Measurements from ENCODE around the gene ABL2. TPM values are rescaled to one million over a fixed set of nuclear protein-coding genes. Genes with fewer than 3 reads are reported as not detected.
"Not testable (repeated sequence)": the region's sequence is repeated elsewhere in the genome, so short reads cannot be mapped to it uniquely, and the experiment has no call there.

Gene ABL2
- polyA plus RNA-seq, 5 donors = 8.0 to 11.2 (median 9.9) TPM

DNA sequence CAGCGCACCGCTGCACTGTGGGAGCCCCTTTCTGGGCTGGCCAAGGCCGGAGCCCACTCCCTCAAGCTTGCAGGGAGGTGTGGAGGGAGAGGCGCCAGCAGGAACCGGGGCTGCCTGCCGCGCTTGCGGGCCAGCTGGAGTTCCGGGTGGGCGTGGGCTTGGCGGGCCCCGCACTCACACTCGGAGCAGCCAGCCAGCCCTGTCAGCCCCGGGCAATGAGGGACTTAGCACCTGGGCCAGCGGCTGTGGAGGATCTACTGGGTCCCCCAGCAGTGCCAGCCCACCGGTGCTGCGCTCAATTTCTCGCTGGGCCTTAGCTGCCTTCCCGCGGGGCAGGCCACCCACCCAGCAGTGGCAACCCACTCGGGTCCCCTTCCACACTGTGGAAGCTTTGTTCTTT lies 90.7 kb downstream of the ABL2 start:
- not testable (repeated sequence) for DNase-seq

DNA sequence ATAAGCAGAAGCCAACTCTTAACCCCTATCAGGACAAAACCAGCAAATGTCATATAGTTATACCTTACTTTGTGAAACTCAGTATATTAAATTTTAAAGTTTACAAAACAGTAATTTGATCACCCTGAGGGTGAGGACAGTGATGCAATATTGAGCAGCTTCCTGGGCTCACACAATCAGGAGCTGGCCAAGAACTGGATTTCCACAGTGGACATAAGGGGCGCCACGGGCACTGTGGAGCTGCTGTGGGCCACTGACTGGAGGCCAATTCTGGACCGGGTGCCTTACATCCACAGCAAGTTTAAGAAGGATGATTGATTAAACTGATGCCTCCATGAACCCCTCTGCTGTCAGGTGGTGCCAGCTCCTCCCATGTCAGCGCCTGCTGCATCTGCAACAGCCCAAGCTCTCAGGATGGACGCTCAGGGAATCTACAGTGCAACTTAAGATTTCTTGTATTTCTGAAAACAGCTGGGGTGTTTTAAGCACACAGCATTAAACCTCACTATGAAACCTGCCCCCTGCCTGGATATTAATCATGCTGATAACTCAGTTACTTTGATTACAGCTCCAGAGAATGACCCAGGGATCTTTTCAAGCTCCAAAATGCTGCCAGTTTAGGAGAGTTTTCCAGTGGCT lies 91.7 kb downstream of the ABL2 start:
- no peak for DNase-seq

DNA sequence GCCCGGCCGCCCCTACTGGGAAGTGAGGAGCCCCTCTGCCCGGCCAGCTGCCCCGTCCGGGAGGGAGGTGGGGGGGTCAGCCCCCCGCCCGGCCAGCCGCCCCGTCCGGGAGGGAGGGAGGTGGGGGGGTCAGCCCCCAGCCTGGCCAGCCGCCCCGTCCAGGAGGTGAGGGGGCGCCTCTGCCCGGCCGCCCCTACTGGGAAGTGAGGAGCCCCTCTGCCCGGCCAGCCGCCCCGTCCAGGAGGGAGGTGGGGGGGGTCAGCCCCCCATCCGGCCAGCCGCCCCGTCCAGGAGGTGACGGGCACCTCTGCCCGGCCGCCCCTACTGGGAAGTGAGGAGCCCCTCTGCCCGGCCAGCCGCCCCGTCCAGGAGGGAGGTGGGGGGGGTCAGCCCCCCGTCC lies 93.8 kb downstream of the ABL2 start:
- not testable (repeated sequence) for DNase-seq

DNA sequence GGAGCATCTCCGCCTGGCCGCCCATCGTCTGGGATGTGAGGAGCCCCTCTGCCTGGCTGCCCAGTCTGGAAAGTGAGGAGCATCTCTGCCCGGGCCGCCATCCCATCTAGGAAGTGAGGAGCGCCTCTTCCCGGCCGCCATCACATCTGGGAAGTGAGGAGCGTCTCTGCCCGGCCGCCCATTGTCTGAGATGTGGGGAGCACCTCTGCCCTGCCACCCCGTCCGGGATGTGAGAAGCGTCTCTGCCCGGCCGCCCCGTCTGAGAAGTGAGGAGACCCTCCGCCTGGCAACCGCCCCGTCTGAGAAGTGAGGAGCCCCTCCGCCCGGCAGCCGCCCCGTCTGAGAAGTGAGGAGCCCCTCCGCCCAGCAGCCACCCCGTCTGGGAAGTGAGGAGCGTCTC lies 94.3 kb downstream of the ABL2 start:
- not testable (repeated sequence) for DNase-seq

- DNase-seq = no peak
These were observed 99.6 kb downstream of the ABL2 start for GRCh38 chr1:179129702-179130473.

GRCh38 chr1:179128520-179128919 lies 101.0 kb downstream of the ABL2 start:
- DNase-seq = no peak

- DNase-seq = no peak
These were observed 102.1 kb downstream of the ABL2 start for GRCh38 chr1:179127163-179127895.

GRCh38 chr1:179126338-179127060 lies 103.0 kb downstream of the ABL2 start:
- no peak for DNase-seq

- no peak for DNase-seq
These were observed 104.6 kb downstream of the ABL2 start for GRCh38 chr1:179124873-179125272.

GRCh38 chr1:179121159-179121938 lies 108.1 kb downstream of the ABL2 start:
- peak in 1 of 2 donors; percentile 35 for DNase-seq

DNA sequence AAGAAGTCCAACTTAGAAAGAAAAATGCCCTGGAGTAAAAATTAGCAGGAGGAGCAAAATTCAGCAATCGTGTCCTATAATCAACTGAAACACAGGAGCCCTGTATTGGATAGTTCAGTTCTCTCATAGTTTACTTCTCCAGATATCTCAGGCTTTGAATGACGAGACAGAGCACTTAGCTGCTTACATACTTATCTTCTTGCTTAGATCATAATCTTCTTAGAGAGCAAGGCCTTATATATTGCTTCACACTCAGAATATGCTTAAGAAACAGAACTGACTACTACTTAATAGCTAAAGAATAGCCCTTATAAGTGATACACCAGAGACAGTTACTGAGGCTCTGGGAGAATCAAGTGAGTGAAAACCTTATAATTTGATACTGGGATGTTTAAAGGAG lies 108.7 kb downstream of the ABL2 start:
- no peak for DNase-seq

DNA sequence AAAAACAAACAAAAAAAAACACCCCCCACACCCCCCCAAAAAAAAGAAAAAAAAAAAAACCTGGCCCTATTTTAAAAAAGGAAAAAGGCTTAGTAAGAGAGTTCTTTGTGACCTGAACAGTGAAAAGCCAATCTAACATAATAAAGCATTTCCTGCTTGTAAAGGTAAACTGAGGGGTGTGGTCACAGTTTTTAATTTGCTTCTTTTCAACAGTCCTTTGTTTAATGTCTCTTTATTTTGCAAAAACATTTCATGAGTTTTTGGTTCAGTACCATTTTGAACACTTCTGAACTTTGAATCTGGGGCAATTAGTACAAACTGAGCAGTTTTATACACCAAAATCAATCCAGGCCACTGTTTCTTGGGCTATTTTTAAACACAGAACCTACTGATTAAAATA lies 110.0 kb downstream of the ABL2 start:
- DNase-seq = no peak

GRCh38 chr1:179115181-179115580 lies 114.3 kb downstream of the ABL2 start:
- DNase-seq = no peak

DNA sequence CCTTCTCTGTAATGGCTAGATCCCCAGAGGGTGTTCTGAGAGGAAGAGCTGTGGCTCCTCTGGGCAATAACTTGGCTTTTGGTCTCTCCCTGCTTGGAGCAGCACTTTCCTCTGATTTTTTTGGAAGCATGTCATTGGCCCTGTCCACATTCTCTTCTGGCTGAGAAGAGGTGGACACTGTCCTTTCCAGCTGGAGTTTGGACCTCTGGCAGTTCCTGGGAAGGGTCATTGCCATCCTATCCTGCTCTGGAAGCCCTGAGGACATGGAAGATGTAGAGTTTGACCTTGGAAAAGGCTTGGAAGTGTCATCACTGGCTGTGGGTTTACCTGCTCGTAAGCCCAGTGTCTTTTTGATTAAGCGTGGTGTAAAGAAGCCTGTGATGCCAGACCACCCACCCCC lies 120.8 kb downstream of the ABL2 start:
- DNase-seq = no peak

GRCh38 chr1:179107706-179108629 lies 121.5 kb downstream of the ABL2 start:
- no peak for DNase-seq

DNA sequence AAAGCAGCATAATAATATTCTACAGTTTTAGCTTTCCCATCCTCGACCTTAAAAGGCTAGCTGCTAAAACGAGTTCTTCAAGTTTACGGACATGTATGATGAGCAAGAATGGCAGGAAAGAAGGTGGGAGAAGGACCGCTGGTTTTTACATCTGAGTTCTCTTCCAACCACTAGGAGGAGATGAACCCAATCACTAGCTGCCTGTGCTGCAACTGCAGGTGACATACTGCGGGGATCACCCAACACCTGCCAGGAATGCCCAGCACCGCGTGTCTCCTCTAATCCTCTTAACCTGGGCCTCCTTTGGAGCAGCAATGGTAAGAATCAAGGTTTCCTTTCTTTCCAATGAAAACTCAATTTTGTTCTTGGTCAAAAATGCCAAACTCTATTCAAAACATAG lies 124.1 kb downstream of the ABL2 start:
- no peak for DNase-seq

GRCh38 chr1:179104611-179105250 lies 124.7 kb downstream of the ABL2 start:
- DNase-seq = no peak

DNA sequence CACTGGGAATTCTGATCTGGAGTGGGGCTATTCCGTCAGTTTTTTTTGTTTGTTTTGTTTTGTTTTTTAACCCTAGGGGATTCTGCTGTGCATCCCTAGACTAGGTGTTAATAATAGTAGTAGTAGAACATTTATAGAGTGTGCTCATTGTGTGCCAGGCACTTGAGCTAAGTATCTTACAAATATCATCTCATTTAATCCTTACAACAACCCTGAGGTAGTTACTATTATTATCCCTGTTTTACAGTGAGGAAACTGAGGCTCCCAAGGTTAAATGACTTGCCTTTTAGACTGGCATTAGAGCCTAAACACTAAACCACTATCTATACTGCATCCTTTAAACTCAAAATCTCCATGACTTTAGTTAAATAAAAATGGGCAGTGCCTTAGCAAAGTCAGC lies 125.5 kb downstream of the ABL2 start:
- no peak for DNase-seq

DNA sequence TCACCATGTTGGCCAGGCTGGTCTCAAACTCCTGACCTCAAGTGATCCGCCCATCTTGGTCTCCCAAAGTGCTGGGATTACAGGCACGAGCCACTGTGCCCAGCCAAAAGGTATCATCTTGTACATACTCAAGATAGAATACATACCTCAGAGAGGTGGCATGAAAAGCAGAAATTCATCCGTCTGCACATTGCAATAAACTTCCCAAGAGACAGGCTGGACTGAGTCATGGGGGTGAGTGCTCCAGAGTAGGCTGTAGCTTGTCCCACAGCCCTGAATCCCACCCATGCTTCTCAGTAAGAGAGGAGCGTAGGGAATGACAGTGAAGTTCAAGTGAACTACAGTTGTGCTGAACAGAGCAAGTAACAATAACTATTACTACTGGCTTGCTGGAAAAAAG lies 127.9 kb downstream of the ABL2 start:
- no peak for DNase-seq

DNA sequence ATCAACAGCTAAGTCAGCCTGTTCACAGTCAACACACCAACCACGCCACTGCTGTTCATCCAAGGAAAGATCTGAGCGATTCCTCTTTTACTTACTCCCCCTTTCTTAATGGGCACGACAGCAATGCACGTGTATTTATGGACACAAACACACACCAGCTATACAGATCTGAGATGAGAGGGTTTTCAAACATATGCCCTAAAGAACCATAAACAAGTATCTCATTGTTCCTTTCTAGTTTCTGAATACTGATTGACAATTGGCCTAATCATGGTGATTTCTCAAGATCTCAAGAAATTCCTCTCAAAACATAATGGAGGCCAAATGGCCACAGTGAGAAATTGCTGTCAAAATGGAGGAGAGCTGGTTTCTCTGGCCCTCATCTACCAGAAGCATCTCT lies 129.6 kb downstream of the ABL2 start:
- no peak for DNase-seq
